GM12872 (cell line): ENCODE results near the gene AHNAK2.

Experiments used
- CTCF ChIP-seq: IDR thresholded peaks from 3 replicates; pipeline ENCODE4 v1.5.1; 2011; ENCODE audit warnings: low read depth, mild to moderate bottlenecking, low read length, moderate library complexity; ENCODE audit not compliant: insufficient read depth

The AHNAK2 gene

GRCh38 chr14:104913435-104913834, 64.7 kb downstream of the AHNAK2 start:
- TF ChIP-seq CTCF = no peak

- TF ChIP-seq CTCF = no peak
Measured at GRCh38 chr14:104912053-104912452, 66.1 kb downstream of the AHNAK2 start.

GRCh38 chr14:104908303-104908702, 69.9 kb downstream of the AHNAK2 start:
- TF ChIP-seq CTCF = no peak

GRCh38 chr14:104903990-104904389, 74.2 kb downstream of the AHNAK2 start:
- no peak for TF ChIP-seq CTCF

GRCh38 chr14:104900639-104901512, 77.3 kb downstream of the AHNAK2 start:
- no peak for TF ChIP-seq CTCF

- no peak for TF ChIP-seq CTCF
Measured at GRCh38 chr14:104899781-104900180, 78.4 kb downstream of the AHNAK2 start.

GRCh38 chr14:104898870-104899510, 79.2 kb downstream of the AHNAK2 start:
- TF ChIP-seq CTCF = no peak
